Body of pancreas (tissue), 4 donors: ENCODE results near the gene RPLP2.

ENCODE experiments used
- POLR2A ChIP-seq, 3 donors: fragments of 450-650 bp; IDR thresholded peaks; one replicate each; pipeline ENCODE4 v1.6.1; 2016; ENCODE audit warnings: antibody characterized with exemption in 3 of 3, mild to moderate bottlenecking in 2 of 3
- TF ChIP-seq, protein P1 (sequence below), 7 experiments: fragments of 450-650 bp in 4 of 7; fragments of 200-600 bp in 3 of 7; sonication (generic) in 3 of 7; IDR thresholded peaks; one replicate each; pipeline ENCODE4 v1.5.1; 2016 to 2019; ENCODE audit warnings: antibody characterized with exemption in 7 of 7

DNA sequence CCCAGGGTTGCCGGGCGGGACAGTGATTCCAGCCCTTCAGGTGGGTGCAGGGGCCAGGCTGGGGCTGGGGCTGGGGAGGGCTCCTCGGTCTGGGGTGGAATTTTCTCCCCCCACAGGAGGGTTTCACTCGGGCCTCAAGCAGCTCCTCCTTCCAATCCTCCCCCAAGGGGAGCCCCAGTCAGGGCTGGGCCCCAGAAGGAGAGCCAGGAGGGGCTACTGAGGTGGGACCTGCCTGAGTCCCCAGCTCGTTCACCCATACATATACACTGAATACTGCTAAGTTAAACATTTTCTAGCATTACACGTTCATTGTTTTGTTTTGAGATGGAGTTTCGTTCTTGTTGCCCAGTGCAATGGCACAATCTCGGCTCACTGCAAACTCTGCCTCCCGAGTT is 16.5 kb downstream of the RPLP2 start:
- TF ChIP-seq, protein P1, sequence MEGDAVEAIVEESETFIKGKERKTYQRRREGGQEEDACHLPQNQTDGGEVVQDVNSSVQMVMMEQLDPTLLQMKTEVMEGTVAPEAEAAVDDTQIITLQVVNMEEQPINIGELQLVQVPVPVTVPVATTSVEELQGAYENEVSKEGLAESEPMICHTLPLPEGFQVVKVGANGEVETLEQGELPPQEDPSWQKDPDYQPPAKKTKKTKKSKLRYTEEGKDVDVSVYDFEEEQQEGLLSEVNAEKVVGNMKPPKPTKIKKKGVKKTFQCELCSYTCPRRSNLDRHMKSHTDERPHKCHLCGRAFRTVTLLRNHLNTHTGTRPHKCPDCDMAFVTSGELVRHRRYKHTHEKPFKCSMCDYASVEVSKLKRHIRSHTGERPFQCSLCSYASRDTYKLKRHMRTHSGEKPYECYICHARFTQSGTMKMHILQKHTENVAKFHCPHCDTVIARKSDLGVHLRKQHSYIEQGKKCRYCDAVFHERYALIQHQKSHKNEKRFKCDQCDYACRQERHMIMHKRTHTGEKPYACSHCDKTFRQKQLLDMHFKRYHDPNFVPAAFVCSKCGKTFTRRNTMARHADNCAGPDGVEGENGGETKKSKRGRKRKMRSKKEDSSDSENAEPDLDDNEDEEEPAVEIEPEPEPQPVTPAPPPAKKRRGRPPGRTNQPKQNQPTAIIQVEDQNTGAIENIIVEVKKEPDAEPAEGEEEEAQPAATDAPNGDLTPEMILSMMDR (IDR thresholded peaks at IDR 0.05), result no peak
- TF ChIP-seq POLR2A (IDR thresholded peaks at IDR 0.05), result no peak
